ENCODE results near the gene ERC2. TPM values are rescaled to one million over a fixed set of nuclear protein-coding genes. Genes with fewer than 3 reads are reported as not detected.

ERC2 gene
- polyA plus RNA-seq, 3 donors from 2014 or later: not detected

- Mint-ChIP-seq H3K27ac (no peak overlapping the region), H3K27me3 (ENCODE audit: low read depth in 3 of 3) (peaks cover 0 to 2% (median 0%) of the 10 kb centered on the region in 3 donors), H3K9me3 (peaks cover 0 to 5% (median 0%) of the 10 kb centered on the region in 6 donors), H3K4me1 (no peaks in the 10 kb centered on the region), H3K4me3 (no peak overlapping the region), H3K36me3 (no peaks in the 10 kb centered on the region)
- no peak for DNase-seq
Observed at GRCh38 chr3:56413911-56414310, 54.4 kb downstream of the ERC2 start.

- Mint-ChIP-seq H3K36me3 (no peaks in the 10 kb centered on the region), H3K4me3 (no peak overlapping the region), H3K27me3 (ENCODE audit: low read depth in 3 of 3) (peaks cover under 1 to 6% (median 2%) of the 10 kb centered on the region in 3 donors), H3K4me1 (no peaks in the 10 kb centered on the region), H3K27ac (no peak overlapping the region), H3K9me3 (peaks cover 0 to 5% (median 0%) of the 10 kb centered on the region in 6 donors)
- no peak for DNase-seq
Observed at GRCh38 chr3:56411166-56411565, 57.1 kb downstream of the ERC2 start.

GRCh38 chr3:56410576-56410975, 57.7 kb downstream of the ERC2 start:
- no peaks in the 10 kb centered on the region for H3K36me3 Mint-ChIP-seq
- H3K4me1 Mint-ChIP-seq: no peaks in the 10 kb centered on the region
- DNase-seq: no peak
- peaks cover 0 to 6% (median 2%) of the 10 kb centered on the region in 3 donors for H3K27me3 Mint-ChIP-seq (ENCODE audit: low read depth in 3 of 3)
- H3K4me3 Mint-ChIP-seq: no peak overlapping the region
- H3K9me3 Mint-ChIP-seq: peaks cover 0 to 5% (median 0%) of the 10 kb centered on the region in 6 donors
- H3K27ac Mint-ChIP-seq: no peak overlapping the region

- Mint-ChIP-seq H3K27ac (no peak overlapping the region), H3K4me3 (no peak overlapping the region), H3K36me3 (no peaks in the 10 kb centered on the region), H3K4me1 (no peaks in the 10 kb centered on the region), H3K27me3 (ENCODE audit: low read depth in 3 of 3) (peaks cover 0 to 6% (median 2%) of the 10 kb centered on the region in 3 donors), H3K9me3 (peaks cover 0 to 5% (median 0%) of the 10 kb centered on the region in 6 donors)
- no peak for DNase-seq
Observed at GRCh38 chr3:56409790-56410189, 58.5 kb downstream of the ERC2 start.

- no peaks in the 10 kb centered on the region for H3K36me3 Mint-ChIP-seq
- no peak overlapping the region for H3K4me3 Mint-ChIP-seq
- DNase-seq: no peak
- H3K27ac Mint-ChIP-seq: no peak overlapping the region
- peaks cover 0 to 5% (median 0%) of the 10 kb centered on the region in 6 donors for H3K9me3 Mint-ChIP-seq
- peaks cover 0 to 7% (median 2%) of the 10 kb centered on the region in 3 donors for H3K27me3 Mint-ChIP-seq (ENCODE audit: low read depth in 3 of 3)
- H3K4me1 Mint-ChIP-seq: no peaks in the 10 kb centered on the region
Observed at GRCh38 chr3:56408761-56409196, 59.5 kb downstream of the ERC2 start.

GRCh38 chr3:56406826-56407515, 61.3 kb downstream of the ERC2 start:
- Mint-ChIP-seq H3K27me3 (ENCODE audit: low read depth in 3 of 3) (peaks cover 0 to 12% (median 3%) of the 10 kb centered on the region in 3 donors), H3K36me3 (no peaks in the 10 kb centered on the region), H3K4me1 (no peaks in the 10 kb centered on the region), H3K4me3 (no peak overlapping the region), H3K27ac (no peak overlapping the region), H3K9me3 (peaks cover 0 to 2% (median 0%) of the 10 kb centered on the region in 6 donors)
- DNase-seq: no peak

GRCh38 chr3:56404884-56405283, 63.4 kb downstream of the ERC2 start:
- H3K4me1 Mint-ChIP-seq: no peaks in the 10 kb centered on the region
- H3K27me3 Mint-ChIP-seq (ENCODE audit: low read depth in 3 of 3): peaks cover 0 to 15% (median 3%) of the 10 kb centered on the region in 3 donors
- no peak overlapping the region for H3K27ac Mint-ChIP-seq
- no peaks in the 10 kb centered on the region for H3K36me3 Mint-ChIP-seq
- no peak for DNase-seq
- peaks cover 0 to 2% (median 0%) of the 10 kb centered on the region in 6 donors for H3K9me3 Mint-ChIP-seq
- no peak overlapping the region for H3K4me3 Mint-ChIP-seq

GRCh38 chr3:56398659-56399058, 69.6 kb downstream of the ERC2 start:
- Mint-ChIP-seq H3K36me3 (no peaks in the 10 kb centered on the region), H3K4me1 (no peaks in the 10 kb centered on the region), H3K9me3 (peaks cover 0 to 2% (median 0%) of the 10 kb centered on the region in 6 donors), H3K27ac (no peak overlapping the region), H3K4me3 (no peak overlapping the region), H3K27me3 (ENCODE audit: low read depth in 3 of 3) (peaks cover 1 to 15% (median 2%) of the 10 kb centered on the region in 3 donors)
- no peak for DNase-seq

- no peak for DNase-seq
- Mint-ChIP-seq H3K27ac (no peak overlapping the region), H3K9me3 (peaks cover 0 to 2% (median 0%) of the 10 kb centered on the region in 6 donors), H3K4me3 (no peak overlapping the region), H3K4me1 (no peaks in the 10 kb centered on the region), H3K27me3 (ENCODE audit: low read depth in 3 of 3) (peaks cover 0 to 16% (median 2%) of the 10 kb centered on the region in 3 donors), H3K36me3 (no peaks in the 10 kb centered on the region)
Observed at GRCh38 chr3:56397798-56398197, 70.5 kb downstream of the ERC2 start.

GRCh38 chr3:56389183-56389830, 79.0 kb downstream of the ERC2 start:
- DNase-seq: no peak
- no peak overlapping the region for H3K27ac Mint-ChIP-seq
- no peaks in the 10 kb centered on the region for H3K4me1 Mint-ChIP-seq
- no peak overlapping the region for H3K4me3 Mint-ChIP-seq
- no peaks in the 10 kb centered on the region for H3K9me3 Mint-ChIP-seq
- peaks cover 0 to 7% (median 0%) of the 10 kb centered on the region in 3 donors for H3K36me3 Mint-ChIP-seq
- peaks cover under 1 to 13% (median 5%) of the 10 kb centered on the region in 3 donors for H3K27me3 Mint-ChIP-seq (ENCODE audit: low read depth in 3 of 3)

- Mint-ChIP-seq H3K4me1 (no peaks in the 10 kb centered on the region), H3K36me3 (no peaks in the 10 kb centered on the region), H3K4me3 (no peak overlapping the region), H3K9me3 (peaks cover 0 to 3% (median 0%) of the 10 kb centered on the region in 6 donors), H3K27me3 (ENCODE audit: low read depth in 3 of 3) (peaks cover 0 to 5% (median 4%) of the 10 kb centered on the region in 3 donors), H3K27ac (no peak overlapping the region)
- no peak for DNase-seq
Observed at GRCh38 chr3:56383092-56383491, 85.2 kb downstream of the ERC2 start.

- Mint-ChIP-seq H3K36me3 (no peaks in the 10 kb centered on the region), H3K4me1 (no peaks in the 10 kb centered on the region), H3K9me3 (peaks cover 0 to 7% (median 3%) of the 10 kb centered on the region in 6 donors), H3K27me3 (ENCODE audit: low read depth in 3 of 3) (peaks cover 0 to 3% (median 1%) of the 10 kb centered on the region in 3 donors), H3K27ac (no peak overlapping the region), H3K4me3 (no peak overlapping the region)
- DNase-seq: no peak
Observed at GRCh38 chr3:56379723-56380287, 88.5 kb downstream of the ERC2 start.

- DNase-seq: no peak
- H3K36me3 Mint-ChIP-seq: no peaks in the 10 kb centered on the region
- H3K27ac Mint-ChIP-seq: no peak overlapping the region
- H3K9me3 Mint-ChIP-seq: peaks cover 0 to 9% (median 3%) of the 10 kb centered on the region in 6 donors
- H3K27me3 Mint-ChIP-seq (ENCODE audit: low read depth in 3 of 3): peaks cover 6 to 10% (median 6%) of the 10 kb centered on the region in 3 donors
- no peak overlapping the region for H3K4me3 Mint-ChIP-seq
- no peaks in the 10 kb centered on the region for H3K4me1 Mint-ChIP-seq
Observed at GRCh38 chr3:56375654-56376053, 92.6 kb downstream of the ERC2 start.

- Mint-ChIP-seq H3K4me1 (no peaks in the 10 kb centered on the region), H3K27me3 (ENCODE audit: low read depth in 3 of 3) (peaks cover 6 to 7% (median 6%) of the 10 kb centered on the region in 3 donors), H3K4me3 (no peak overlapping the region), H3K36me3 (no peaks in the 10 kb centered on the region), H3K27ac (no peak overlapping the region), H3K9me3 (peaks cover 0 to 6% (median 3%) of the 10 kb centered on the region in 6 donors)
- no peak for DNase-seq
Observed at GRCh38 chr3:56373386-56373785, 94.9 kb downstream of the ERC2 start.
